Keratinocyte (primary cell): Measurements from ENCODE around the gene SGK2. TPM values are rescaled to one million over a fixed set of nuclear protein-coding genes. Genes with fewer than 3 reads are reported as not detected.
"Not testable (repeated sequence)": the region's sequence is repeated elsewhere in the genome, so short reads cannot be mapped to it uniquely, and the experiment has no call there.

Source experiments
- DNase-seq: peaks from one replicate; pipeline ENCODE4 v3.0.0-alpha.2; 2011; ENCODE audit warnings: low read depth, missing footprints, low spot score
- FAIRE-seq: peaks from 2 replicates; lab custom pipeline; 2011; peaks lifted over from hg19 to GRCh38; lab: Jason Lieb, UNC
- H2AFZ ChIP-seq: 2 replicates; pipeline ENCODE4 v1.6.0; 2012; ENCODE audit warnings: low read length, control low read depth, inconsistent platforms; ENCODE audit not compliant: control insufficient read depth
- H3K27ac ChIP-seq: 2 replicates; pipeline ENCODE4 v1.5.1; 2011; ENCODE audit warnings: low read length; ENCODE audit not compliant: control insufficient read depth, insufficient read depth
- H3K27me3 ChIP-seq: 3 replicates; pipeline ENCODE4 v1.6.0; 2011; ENCODE audit warnings: low read length; ENCODE audit not compliant: control insufficient read depth, insufficient read depth; ENCODE audit errors: extremely low read depth
- H3K36me3 ChIP-seq, 2 experiments: 2 replicates in 1 of 2; 3 replicates in 1 of 2; pipeline ENCODE4 v1.5.1; 2011; ENCODE audit warnings: low read length in 2 of 2, mild to moderate bottlenecking in 1 of 2; ENCODE audit not compliant: control insufficient read depth in 2 of 2, insufficient read depth in 2 of 2; ENCODE audit errors: extremely low read depth in 1 of 2
- H3K4me1 ChIP-seq: 3 replicates; pipeline ENCODE4 v1.5.1; 2011; ENCODE audit warnings: low read length; ENCODE audit not compliant: control insufficient read depth, insufficient read depth; ENCODE audit errors: extremely low read depth
- H3K4me2 ChIP-seq: 3 replicates; pipeline ENCODE4 v1.6.0; 2011; ENCODE audit warnings: low read depth, low read length; ENCODE audit not compliant: control insufficient read depth, insufficient read depth; ENCODE audit errors: extremely low read depth
- H3K4me3 ChIP-seq, 3 experiments: fragments of 200-600 bp in 1 of 3; sonication (generic) in 1 of 3; 2 replicates in 2 of 3; 3 replicates in 1 of 3; pipeline ENCODE4 v1.5.1; 2011 to 2016; ENCODE audit warnings: low read length in 3 of 3, mild to moderate bottlenecking in 3 of 3, control low read depth in 2 of 3, inconsistent platforms in 1 of 3, low read depth in 1 of 3, mixed read lengths in 1 of 3, mixed run types in 1 of 3, moderate library complexity in 1 of 3; ENCODE audit not compliant: control insufficient read depth in 2 of 3, insufficient read depth in 2 of 3; ENCODE audit errors: extremely low read depth in 1 of 3
- H3K79me2 ChIP-seq: 2 replicates; pipeline ENCODE4 v1.6.0; 2012; ENCODE audit warnings: low read length; ENCODE audit not compliant: control insufficient read depth, insufficient read depth
- H3K9ac ChIP-seq: 3 replicates; pipeline ENCODE4 v1.6.0; 2011; ENCODE audit warnings: low read length; ENCODE audit not compliant: control insufficient read depth, insufficient read depth; ENCODE audit errors: extremely low read depth
- H3K9me1 ChIP-seq: 3 replicates; pipeline ENCODE4 v1.6.0; 2011; ENCODE audit warnings: low read length; ENCODE audit not compliant: control insufficient read depth, insufficient read depth; ENCODE audit errors: extremely low read depth
- H3K9me3 ChIP-seq: 2 replicates; pipeline ENCODE4 v1.5.1; 2012; ENCODE audit warnings: low read depth, low read length; ENCODE audit not compliant: control insufficient read depth
- H4K20me1 ChIP-seq: 3 replicates; pipeline ENCODE4 v1.6.0; 2011; ENCODE audit warnings: low read length; ENCODE audit not compliant: control insufficient read depth, insufficient read depth; ENCODE audit errors: extremely low read depth
- CTCF ChIP-seq, 3 experiments: IDR thresholded peaks in 1 of 3; conservative IDR thresholded peaks in 1 of 3; optimal IDR thresholded peaks in 1 of 3; 2 replicates in 2 of 3; 3 replicates in 1 of 3; pipeline versions ENCODE3 to v1.5.1; 2011; ENCODE audit warnings: low read length in 3 of 3, mild to moderate bottlenecking in 3 of 3, moderate library complexity in 2 of 3, control low read depth in 1 of 3, inconsistent platforms in 1 of 3; ENCODE audit not compliant: insufficient read depth in 2 of 3; ENCODE audit errors: extremely low read depth in 1 of 3
- EZH2 ChIP-seq: IDR thresholded peaks from one replicate; pipeline ENCODE4 v1.6.1; 2012; ENCODE audit warnings: inconsistent platforms, mild to moderate bottlenecking, low read length, moderate library complexity
- dilution Hi-C: fragments of 300-500 bp; cut with MboI; formaldehyde crosslinking; loops from one replicate; pipeline ENCODE4 v1.7.0; 2020; ENCODE audit warnings: low sequenced_read_pairs; ENCODE audit not compliant: extremely low pct_ligation_motif_present
- polyA plus RNA-seq, 5 experiments: library from polyadenylated mRNA; depleted of rRNA in 3 of 5; stranded (reverse) in 3 of 5; stranded (forward) in 1 of 5; unstranded in 1 of 5; fragments of >200 nt; gene quantifications; 1 replicate in 1 of 5; 2 replicates in 3 of 5; 3 replicates in 1 of 5; pipeline versions ENCODE4 v1.2.1 to v1.2.3, GENCODE V29; 2011 to 2012; ENCODE audit warnings: missing spikeins in 2 of 5, low read depth in 1 of 5, low replicate concordance in 1 of 5

SGK2 gene
- polyA plus RNA-seq, 1 donor (not counting 4 experiments of a cell fraction or from before 2014, with no cell fraction given), result 0.12 TPM

GRCh38 chr20:43603124-43603523 is 44.3 kb downstream of the SGK2 start:
- Histone ChIP-seq H2AFZ (no peak overlapping the region), H4K20me1 (no peaks in the 10 kb centered on the region), H3K4me1 (no peaks in the 10 kb centered on the region), H3K27me3 (no peaks in the 10 kb centered on the region), H3K27ac (no peak overlapping the region), H3K9me1 (no peaks in the 10 kb centered on the region), H3K36me3 (peaks cover 6 to 12% of the 10 kb centered on the region in 2 experiments), H3K4me3 (no peak overlapping the region), H3K9me3 (no peaks in the 10 kb centered on the region), H3K4me2 (no peak overlapping the region), H3K9ac (no peak overlapping the region), H3K79me2 (no peaks in the 10 kb centered on the region)
- DNase-seq, result no peak
- dilution Hi-C loops, result no loop called here
- no peak for FAIRE-seq
- TF ChIP-seq EZH2, result no peak
- TF ChIP-seq CTCF (optimal IDR thresholded peaks at IDR 0.05 in 1 of 3, IDR thresholded peaks at IDR 0.05 in 1 of 3, conservative IDR thresholded peaks at IDR 0.05 in 1 of 3; ENCODE audit: extremely low read depth in 1 of 3, insufficient read depth in 2 of 3, low read length in 3 of 3), result no peak

- Histone ChIP-seq H3K36me3 (peaks cover 2 to 12% of the 10 kb centered on the region in 2 experiments), H3K79me2 (no peaks in the 10 kb centered on the region), H3K4me1 (no peaks in the 10 kb centered on the region), H2AFZ (no peak overlapping the region), H3K27ac (no peak overlapping the region), H4K20me1 (no peaks in the 10 kb centered on the region), H3K9ac (no peak overlapping the region), H3K9me1 (no peaks in the 10 kb centered on the region), H3K9me3 (no peaks in the 10 kb centered on the region), H3K4me3 (no peak overlapping the region), H3K4me2 (no peak overlapping the region), H3K27me3 (no peaks in the 10 kb centered on the region)
- FAIRE-seq (no peak), DNase-seq (no peak)
- TF ChIP-seq EZH2 (no peak), CTCF (optimal IDR thresholded peaks at IDR 0.05 in 1 of 3, IDR thresholded peaks at IDR 0.05 in 1 of 3, conservative IDR thresholded peaks at IDR 0.05 in 1 of 3; ENCODE audit: extremely low read depth in 1 of 3, insufficient read depth in 2 of 3, low read length in 3 of 3) (no peak)
- dilution Hi-C loops, result no loop called here
These were observed 46.9 kb downstream of the SGK2 start for GRCh38 chr20:43605715-43606114.

- H3K27me3 ChIP-seq, H3K9me3 ChIP-seq, H3K9me1 ChIP-seq, H2AFZ ChIP-seq, H3K79me2 ChIP-seq, dilution Hi-C loops, H4K20me1 ChIP-seq, DNase-seq, FAIRE-seq, H3K9ac ChIP-seq, H3K4me1 ChIP-seq, H3K4me2 ChIP-seq, H3K27ac ChIP-seq, H3K4me3 ChIP-seq: not testable (repeated sequence)
- H3K36me3 ChIP-seq, result peaks cover 2 to 12% of the 10 kb centered on the region in 2 experiments
These were observed 48.5 kb downstream of the SGK2 start for GRCh38 chr20:43607278-43607677.
